ENCODE results near the gene ETDB. TPM values are rescaled to one million over a fixed set of nuclear protein-coding genes. Genes with fewer than 3 reads are reported as not detected.

Gene ETDB
- total RNA-seq: not detected in 2 replicates

DNA sequence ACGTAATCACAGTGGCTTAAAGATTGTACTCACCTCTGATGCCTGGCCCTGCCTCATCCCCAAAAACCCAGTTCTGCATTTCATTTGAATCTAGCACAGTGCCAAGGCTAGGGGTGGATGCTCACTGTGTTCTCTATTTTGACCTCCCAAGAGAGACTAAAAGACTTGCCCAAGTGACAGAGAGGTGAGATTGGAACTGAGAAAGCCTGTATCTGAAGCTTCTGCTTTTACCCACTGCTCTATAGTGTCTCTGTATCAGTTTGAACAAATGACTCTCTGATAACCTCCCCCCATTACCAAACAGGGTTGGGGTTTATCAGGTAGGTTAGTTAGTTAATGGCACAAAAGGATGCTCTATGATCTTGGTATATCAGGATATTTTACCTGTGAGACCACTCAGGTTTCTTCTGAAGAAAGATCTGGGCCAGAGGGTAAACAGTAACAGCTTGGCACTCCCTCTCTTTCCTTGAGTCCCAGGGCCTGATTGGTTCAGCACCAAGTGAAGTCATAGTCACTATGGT, at the start of gene ETDB:
TSS of gene ETDB (minus strand) at position 471 of the 521 bp plus-strand sequence. CDS start 1,265 bp downstream, outside the sequence.

Other genes starting within 250 kb of the ETDB start
- gene MOSPD1, start 205.3 kb downstream of the ETDB start, total RNA-seq: 14.1 and 15.5 TPM in 2 replicates
- 0.27 TPM in 1 of 2 replicates, not detected in the other for gene SMIM10, start 129.5 kb downstream of the ETDB start, total RNA-seq
- gene RTL8B, start 98.0 kb downstream of the ETDB start, total RNA-seq: 4.9 and 6.0 TPM in 2 replicates
- gene RTL8C, start 88.2 kb downstream of the ETDB start, total RNA-seq: 40.2 and 47.2 TPM in 2 replicates
- 19.6 and 24.4 TPM in 2 replicates for gene RTL8A, start 68.4 kb downstream of the ETDB start, total RNA-seq
- 1.3 and 2.1 TPM in 2 replicates for gene SMIM10L2B, start 21.8 kb downstream of the ETDB start, total RNA-seq
- not detected in 2 replicates for gene CT55, start 50.9 kb upstream of the ETDB start, total RNA-seq
- not detected in 2 replicates for gene ETDA, start 131.5 kb upstream of the ETDB start, total RNA-seq
- gene ETDC, start 189.0 kb upstream of the ETDB start, total RNA-seq: not detected in 2 replicates
- 2.2 and 2.9 TPM in 2 replicates for gene ZNF75D, start 223.6 kb upstream of the ETDB start, total RNA-seq
- 4.0 and 4.4 TPM in 2 replicates for gene ZNF449, start 224.3 kb upstream of the ETDB start, total RNA-seq